Measurements from ENCODE around the gene GTPBP6.
"Not testable (repeated sequence)": the region's sequence is repeated elsewhere in the genome, so short reads cannot be mapped to it uniquely, and the experiment has no call there.

Gene GTPBP6

DNA sequence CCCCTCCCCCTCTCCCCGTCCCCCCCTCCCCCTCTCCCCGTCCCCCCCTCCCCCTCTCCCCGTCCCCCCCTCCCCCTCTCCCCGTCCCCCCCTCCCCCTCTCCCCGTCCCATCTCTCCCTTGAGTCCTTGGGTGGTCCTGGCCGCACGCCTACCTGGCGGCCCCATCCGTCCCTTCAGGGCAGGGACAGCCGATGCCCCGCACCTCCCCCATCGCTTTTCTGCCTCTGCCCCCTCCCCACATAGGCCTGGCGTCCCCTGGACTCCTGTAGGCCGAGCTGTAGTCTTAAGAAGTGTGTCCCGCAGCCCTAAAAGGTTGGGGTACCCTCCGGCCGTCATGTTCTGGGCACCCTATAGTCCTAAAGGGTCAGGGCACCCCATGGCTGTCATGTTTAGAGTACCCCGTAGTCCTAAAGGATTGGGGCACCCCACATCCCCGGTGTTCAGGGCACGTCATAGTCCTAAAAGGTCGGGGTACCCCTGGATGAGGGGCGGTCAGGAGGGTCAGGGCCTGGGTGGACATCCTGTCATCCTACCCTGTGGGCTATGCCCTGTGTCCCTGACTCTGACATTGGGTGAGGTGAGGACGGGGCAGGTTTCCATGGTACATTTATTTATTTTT, 10.8 kb upstream of the GTPBP6 start:
- H3K4me3 ChIP-seq (ENCODE audit: low read depth, low read length) = no peak overlapping the region
- TF ChIP-seq, protein P1, sequence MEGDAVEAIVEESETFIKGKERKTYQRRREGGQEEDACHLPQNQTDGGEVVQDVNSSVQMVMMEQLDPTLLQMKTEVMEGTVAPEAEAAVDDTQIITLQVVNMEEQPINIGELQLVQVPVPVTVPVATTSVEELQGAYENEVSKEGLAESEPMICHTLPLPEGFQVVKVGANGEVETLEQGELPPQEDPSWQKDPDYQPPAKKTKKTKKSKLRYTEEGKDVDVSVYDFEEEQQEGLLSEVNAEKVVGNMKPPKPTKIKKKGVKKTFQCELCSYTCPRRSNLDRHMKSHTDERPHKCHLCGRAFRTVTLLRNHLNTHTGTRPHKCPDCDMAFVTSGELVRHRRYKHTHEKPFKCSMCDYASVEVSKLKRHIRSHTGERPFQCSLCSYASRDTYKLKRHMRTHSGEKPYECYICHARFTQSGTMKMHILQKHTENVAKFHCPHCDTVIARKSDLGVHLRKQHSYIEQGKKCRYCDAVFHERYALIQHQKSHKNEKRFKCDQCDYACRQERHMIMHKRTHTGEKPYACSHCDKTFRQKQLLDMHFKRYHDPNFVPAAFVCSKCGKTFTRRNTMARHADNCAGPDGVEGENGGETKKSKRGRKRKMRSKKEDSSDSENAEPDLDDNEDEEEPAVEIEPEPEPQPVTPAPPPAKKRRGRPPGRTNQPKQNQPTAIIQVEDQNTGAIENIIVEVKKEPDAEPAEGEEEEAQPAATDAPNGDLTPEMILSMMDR (IDR thresholded peaks at IDR 0.05; ENCODE audit: low read depth, low read length) = no peak

DNA sequence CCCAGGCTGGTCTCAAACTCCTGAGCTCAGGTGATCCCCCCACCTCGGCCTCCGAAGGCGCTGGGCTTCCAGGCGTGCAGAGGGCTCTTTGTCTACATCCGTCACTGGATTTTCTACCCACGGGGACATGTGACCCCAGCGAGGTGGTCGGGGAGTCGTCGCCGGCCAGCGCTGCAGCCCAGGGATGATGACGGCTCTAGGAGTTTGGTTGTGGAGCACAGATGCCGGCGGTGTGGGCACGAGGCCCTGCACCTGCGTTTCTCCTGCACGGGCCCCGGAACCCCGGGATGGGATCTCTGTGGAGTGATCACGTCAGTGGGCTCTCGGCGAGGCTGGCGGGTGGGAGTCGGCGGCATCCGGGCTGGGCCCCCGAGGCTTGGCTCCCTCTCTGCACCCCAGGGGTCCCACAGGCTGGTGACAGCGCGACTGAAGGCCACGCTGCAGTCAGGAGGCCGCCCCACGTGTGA, 9.1 kb upstream of the GTPBP6 start:
- no peak overlapping the region for H3K4me3 ChIP-seq (ENCODE audit: low read depth, low read length)
- TF ChIP-seq, protein P1 (IDR thresholded peaks at IDR 0.05; ENCODE audit: low read depth, low read length) = no peak

DNA sequence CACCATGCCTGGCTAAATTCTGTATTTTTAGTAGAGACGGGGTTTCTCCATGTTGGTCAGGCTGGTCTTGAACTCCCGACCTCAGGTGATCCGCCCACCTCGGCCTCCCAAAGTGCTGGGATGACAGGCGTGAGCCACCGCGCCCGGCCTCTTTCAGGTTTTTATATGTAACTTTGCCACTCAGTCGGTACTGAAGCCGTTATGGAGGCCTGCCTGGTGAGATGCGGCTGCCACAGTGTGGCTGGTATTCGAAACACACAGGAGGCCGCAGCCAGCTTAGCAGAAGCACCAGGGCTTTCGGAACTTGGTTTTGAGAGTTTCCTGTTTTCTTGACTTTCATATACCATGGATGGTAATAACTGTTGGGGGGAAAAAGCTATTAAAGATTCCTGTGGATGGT, 6.1 kb upstream of the GTPBP6 start:
- not testable (repeated sequence) for H3K4me3 ChIP-seq (ENCODE audit: low read depth, low read length)

DNA sequence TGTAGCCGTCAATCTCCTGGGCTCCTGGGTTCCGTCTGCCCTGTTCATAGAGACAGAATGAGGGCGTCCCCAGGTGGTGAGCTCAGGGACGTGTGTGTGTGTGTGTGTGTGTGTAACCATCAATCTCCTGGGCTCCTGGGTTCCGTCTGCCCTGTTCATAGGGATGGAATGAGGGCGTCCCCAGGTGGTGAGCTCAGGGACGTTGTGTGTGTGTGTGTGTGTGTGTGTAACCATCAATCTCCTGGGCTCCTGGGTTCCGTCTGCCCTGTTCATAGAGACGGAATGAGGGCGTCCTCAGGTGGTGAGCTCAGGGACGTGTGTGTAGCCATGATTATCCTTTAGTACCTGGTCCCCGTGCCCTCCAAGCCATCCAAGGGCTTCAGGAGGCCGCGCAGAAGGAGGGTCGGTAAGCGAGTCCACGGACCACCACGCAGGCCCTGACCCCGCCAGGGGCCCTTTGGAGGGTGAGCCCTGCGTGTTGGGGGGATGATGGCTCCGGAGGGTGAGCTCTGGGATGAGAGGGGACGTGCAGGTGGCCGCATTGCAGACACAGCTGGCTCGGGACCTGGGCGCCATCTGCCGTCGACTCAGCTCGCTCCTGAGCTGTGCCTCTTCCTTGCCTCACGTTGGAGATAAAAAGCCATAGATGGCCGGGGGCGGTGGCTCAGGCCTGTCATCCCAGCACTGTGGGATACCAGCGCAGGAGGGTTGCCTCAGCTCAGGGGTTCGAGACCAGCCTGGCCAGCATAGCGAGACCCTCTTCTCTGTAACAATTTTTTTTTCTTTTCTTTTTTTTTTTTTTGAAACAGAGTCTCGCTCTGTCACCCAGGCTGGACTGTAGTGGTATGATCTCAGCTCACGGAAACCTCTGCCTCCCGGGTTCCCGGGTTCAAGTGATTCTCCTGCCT, 5.4 kb upstream of the GTPBP6 start:
- TF ChIP-seq, protein P1 (IDR thresholded peaks at IDR 0.05; ENCODE audit: low read depth, low read length) = no peak

DNA sequence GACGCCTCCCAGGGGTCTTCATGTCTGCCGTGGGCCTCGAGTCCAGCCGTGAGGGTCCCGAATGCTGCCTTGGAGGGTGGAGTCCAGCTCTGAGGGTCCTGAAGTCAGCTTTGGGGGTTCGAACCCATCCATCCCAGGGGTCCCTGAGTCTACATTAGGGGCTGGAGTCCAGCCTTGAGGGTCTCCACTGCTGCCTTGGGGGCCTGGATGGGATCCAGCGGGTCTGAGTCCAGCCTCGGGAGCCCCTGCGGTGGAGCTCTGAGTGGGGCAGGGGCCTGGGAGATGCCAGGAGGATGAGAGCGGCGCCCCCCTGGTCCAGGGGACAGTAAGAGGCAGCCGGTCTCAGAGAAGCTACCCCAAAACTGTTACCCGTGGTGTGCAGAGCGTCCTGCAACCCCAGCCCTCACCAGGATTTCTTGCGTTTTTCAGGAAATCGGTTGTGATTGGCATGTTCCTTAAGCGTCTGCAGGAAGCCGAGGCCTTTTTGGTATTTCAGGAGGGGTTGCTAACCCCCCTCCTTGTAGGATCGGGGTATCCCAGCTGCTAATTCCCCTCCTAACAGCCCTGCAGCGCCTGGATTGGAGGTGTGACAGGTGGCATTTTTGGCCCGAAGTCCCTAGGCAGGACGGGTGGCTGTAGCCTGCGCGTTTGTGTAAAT, 1.7 kb upstream of the GTPBP6 start:
- TF ChIP-seq, protein P1 (IDR thresholded peaks at IDR 0.05; ENCODE audit: low read depth, low read length) = no peak
- peak overlapping the region; percentile 89 for H3K4me3 ChIP-seq (ENCODE audit: low read depth, low read length)

More for the DNA sequence above, 5.4 kb upstream of the GTPBP6 start:
- H3K4me3 ChIP-seq (ENCODE audit: low read depth, low read length) = no peak overlapping the region

DNA sequence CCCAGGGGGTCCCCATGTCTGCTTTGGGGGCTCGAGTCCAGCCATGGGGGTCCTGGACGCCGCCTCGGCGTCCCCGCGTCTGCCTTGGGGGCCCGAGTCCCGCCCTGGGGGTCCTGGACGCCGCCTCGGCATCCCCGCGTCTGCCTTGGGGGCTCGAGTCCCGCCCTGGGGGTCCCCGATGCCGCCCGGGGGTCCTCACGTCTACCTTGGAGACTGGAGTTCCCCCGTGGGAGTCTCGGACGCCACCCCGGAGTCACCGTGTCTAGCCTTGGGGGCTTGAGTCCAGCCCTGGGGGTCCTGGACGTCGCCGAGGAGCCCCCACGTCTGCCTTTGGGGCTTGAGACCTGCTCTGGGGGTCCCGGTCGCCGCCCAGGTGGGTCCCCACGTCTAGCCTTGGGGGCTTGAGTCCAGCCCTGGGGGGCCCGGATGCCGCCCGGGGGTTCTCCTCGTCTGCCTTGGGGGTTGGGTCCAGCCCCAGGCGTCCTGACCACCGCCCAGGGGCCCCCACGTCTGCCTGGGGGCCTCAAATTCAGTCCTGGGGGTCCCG, 1.1 kb upstream of the GTPBP6 start:
- H3K4me3 ChIP-seq (ENCODE audit: low read depth, low read length) = peak overlapping the region; percentile 89
- TF ChIP-seq, protein P1 (IDR thresholded peaks at IDR 0.05; ENCODE audit: low read depth, low read length) = no peak

DNA sequence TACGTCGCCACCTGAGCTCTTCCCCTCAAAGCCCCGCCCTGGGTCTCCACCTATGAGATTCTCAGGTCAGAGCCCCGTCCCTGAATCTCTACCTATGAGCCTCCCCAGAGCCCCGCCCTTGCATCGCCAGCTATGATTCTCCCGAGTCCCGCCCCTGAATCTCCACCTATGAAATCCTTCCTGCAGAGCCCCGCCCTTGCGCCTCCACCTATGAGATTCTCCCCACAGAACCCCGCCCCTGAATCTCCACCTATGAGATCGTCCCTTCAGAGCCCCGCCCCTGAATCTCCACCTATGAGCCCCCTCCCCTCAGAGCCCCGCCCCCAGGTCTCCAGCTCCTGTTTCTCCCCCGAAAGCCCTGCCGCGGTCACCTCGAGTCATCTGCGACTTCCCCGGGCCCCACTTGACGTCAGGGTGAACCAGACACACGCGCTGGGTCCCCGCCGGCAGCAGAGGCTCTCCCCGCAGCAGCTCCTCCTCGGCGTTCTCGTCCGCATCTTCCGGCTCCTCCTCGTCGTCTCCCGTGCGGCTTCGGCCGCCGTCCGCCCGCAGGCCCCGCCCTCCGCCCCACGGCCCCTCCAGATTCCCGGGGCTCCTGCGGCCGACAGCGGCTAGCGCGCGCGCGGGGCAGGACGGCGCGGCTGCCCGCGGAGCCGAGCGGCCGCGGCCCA, 393 bp downstream of the GTPBP6 start:
- TF ChIP-seq, protein P1 (IDR thresholded peaks at IDR 0.05; ENCODE audit: low read depth, low read length) = no peak
- peak overlapping the region; percentile 76 for H3K4me3 ChIP-seq (ENCODE audit: low read depth, low read length)

Data from WI38 (cell line).